HFF-Myc (cell line): ENCODE data around the gene ATG5.

Source experiments
- DNase-seq: peaks from one replicate; pipeline ENCODE4 v3.0.0-alpha.2; 2011; ENCODE audit warnings: low read depth; ENCODE audit errors: extremely low read depth
- H3K4me3 ChIP-seq: replicated peaks from 2 replicates; pipeline ENCODE4 v1.5.1; 2011; ENCODE audit warnings: low read depth, mild to moderate bottlenecking, control low read depth, low read length
- TF ChIP-seq, protein P1 (sequence below): IDR thresholded peaks from 2 replicates; pipeline ENCODE4 v1.5.1; 2012; ENCODE audit warnings: mild to moderate bottlenecking, low read depth, low read length, control low read depth; ENCODE audit errors: missing control alignments

Gene ATG5

DNA sequence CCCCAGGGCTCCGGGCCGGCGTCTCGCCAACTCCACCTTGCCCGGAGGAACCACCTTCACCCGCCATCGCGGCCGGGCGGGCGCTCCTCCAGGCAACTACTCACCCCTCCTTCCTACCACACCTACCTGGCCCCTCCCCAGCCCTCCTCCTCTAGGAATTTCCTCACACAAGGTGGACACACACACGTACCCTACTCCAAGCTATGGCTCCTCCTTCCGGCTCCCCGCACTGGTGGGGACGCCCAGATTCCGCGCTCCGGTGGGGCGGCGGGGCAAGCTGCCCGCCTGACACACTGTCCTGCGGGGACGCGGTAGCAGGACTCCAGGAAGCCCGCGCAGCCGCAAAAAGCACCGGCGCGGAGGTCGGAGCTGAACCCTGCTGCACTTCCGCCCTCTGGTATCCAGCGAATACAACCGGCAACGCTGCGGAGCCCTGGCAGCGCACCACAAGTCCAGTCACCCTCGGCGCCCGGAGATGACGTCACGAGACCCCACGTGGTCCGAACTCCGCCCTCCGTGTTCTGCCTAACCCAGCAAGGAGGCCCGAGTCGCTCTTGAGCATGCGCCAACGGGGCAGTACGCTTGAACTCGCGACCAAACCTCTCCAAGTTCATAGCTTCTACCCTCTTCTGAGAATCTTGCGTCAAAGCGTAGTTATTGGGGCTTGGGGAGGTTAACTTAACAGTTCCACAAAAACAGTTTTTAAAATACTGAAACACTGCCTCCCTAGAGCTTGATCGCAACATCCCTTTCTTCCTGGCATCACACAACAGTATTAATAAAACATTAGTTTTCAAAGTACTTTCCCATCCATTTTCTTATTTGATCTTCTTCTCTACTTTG, at the start of gene ATG5:
Gene ATG5, minus strand, starts transcription at position 425 of the 843 bp plus-strand sequence. CDS start 9,552 bp downstream, outside the sequence.
- TF ChIP-seq, protein P1, sequence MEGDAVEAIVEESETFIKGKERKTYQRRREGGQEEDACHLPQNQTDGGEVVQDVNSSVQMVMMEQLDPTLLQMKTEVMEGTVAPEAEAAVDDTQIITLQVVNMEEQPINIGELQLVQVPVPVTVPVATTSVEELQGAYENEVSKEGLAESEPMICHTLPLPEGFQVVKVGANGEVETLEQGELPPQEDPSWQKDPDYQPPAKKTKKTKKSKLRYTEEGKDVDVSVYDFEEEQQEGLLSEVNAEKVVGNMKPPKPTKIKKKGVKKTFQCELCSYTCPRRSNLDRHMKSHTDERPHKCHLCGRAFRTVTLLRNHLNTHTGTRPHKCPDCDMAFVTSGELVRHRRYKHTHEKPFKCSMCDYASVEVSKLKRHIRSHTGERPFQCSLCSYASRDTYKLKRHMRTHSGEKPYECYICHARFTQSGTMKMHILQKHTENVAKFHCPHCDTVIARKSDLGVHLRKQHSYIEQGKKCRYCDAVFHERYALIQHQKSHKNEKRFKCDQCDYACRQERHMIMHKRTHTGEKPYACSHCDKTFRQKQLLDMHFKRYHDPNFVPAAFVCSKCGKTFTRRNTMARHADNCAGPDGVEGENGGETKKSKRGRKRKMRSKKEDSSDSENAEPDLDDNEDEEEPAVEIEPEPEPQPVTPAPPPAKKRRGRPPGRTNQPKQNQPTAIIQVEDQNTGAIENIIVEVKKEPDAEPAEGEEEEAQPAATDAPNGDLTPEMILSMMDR: no peak
- DNase-seq: peak; percentile 97
- peak within 1 kb of the TSS; percentile 93 for H3K4me3 ChIP-seq

DNA sequence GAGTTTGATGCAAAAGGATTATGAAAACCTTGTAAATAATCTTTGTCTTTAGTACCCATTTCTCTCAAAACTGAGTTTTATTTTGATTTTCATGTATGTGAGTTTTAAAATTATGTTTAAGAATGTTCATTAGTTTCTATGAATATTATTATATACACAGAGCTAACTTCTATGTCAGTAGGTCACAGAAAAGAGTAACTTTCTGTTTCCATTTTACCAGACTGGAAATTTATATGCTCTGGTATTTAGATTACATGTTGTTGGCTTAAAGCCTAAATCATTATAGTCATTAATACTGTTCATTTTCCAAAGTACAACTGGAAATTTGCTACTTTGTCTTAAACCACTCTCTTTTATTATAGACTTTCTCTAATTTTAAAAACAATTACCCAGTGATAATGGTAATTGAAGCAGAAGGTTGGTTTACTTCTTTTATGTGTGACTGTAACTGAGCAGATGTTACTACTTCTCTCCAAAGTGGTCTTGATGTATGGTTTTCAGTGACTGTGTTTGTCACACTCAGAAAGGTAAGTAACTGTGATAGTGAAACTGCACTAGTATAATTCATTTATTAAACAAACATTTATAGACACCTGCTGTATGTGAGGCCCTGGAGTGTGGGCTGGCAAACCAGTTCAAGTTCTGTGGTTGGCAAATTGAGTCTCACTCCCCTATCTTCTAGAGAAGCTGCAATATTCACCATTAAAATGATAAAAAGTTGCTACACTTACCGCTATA, 48.1 kb upstream of the ATG5 start:
- DNase-seq: no peak
- H3K4me3 ChIP-seq: no peak overlapping the region
- TF ChIP-seq, protein P1: no peak

DNA sequence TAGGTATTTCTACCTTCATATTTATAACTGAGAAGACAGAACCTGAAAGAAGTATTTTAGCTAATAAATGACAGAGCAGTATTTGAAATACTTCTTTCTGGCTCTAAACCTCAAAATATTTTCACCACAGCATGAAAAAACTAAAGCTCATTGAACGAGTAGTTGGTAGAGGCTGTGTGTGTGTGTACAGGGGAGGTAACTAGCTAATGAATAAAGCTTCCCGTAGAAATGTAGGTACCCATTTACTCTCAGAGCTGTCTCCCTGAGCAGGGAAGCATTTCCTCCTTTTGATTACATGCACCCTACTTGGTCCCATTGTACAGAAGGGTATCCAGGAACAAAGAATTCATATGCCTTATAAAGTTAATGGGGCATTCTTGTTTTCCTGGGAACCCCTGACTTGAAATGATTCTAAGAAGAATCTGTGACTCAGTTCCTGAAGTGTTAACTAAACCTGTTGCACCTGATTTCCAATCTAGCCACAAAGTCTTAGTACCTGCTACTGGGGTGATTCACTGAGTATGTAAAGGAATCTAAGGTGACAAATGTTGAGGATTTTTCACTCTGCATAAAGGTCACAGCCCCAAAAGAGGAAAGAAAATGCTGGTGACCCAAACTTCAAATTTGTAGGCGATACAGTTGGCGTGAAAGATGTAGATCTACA, 47.4 kb upstream of the ATG5 start:
- H3K4me3 ChIP-seq: no peak overlapping the region
- DNase-seq: no peak

DNA sequence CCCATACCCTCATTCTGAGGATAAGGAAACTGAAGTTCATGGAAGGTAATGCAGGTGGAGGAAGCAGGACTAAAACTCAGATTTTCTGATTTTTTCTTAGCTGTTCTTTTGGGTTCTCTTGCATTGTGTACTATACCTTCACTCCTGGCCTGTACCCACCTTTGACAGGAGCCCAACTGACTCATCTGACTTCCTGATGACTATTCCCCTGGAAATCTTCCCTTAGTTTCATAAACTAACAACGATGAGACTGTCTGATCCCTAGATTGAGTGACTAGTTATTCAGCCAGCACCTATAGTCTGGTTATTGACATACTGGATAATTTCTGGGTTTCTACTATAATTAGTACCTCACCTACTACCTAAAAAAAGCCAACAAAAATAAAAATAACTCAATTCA, 45.1 kb upstream of the ATG5 start:
- H3K4me3 ChIP-seq: no peak overlapping the region
- no peak for DNase-seq
- TF ChIP-seq, protein P1: no peak

More for the DNA sequence above, 47.4 kb upstream of the ATG5 start:
- TF ChIP-seq, protein P1: no peak

DNA sequence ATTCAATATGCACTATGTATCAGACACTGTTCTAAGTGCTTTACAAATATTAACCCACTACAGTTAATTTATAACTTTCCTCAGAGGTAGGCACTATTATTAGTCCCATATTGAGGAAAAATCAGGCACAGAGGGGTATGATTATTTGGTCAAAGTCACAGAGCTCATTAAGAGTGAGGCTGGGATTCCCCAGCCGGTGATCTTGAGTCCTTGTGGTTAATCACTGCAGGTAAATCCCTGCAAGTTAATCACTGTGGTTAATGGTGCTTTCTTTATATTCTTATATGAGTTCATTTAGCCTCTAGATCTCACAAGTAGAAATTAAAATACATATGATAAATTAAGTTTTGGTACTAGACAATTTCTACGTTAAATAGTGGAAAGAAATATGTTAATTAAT, 44.2 kb upstream of the ATG5 start:
- TF ChIP-seq, protein P1: no peak
- DNase-seq: no peak
- no peak overlapping the region for H3K4me3 ChIP-seq

DNA sequence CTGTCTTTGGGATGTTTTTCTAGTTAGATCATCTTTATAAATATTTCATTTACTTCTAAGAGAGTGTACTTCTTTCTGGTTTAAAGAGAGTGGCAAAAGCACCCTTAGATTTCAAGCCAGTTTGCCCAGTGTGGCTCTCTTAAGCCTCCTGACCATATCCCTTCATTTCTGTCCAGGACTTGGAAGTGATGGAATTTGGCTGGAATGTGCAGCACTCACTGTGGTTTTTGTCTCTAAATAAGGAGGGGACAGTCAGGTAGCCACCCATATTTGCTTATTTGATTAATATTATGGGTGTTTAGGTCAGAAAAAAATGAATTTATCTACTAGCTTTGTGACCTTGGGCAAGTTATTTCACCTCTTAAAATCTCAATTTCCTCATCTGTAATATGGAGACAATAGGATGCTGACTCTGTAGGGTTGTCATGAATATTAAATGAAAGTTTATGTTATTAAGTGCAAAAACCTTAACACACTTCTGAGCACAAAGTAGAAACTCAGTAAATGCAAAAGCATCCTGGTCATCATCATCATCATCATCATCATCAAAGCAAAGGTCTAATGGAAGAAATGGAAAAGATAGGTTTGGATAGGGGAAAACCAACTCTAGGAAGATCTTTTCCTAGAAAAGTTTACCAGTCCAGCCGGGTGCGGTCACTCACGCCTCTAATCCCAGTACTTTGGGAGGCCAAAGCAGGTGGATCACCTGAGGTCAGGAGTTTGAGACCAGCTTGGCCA, 38.0 kb upstream of the ATG5 start:
- no peak for DNase-seq
- H3K4me3 ChIP-seq: no peak overlapping the region

More for the DNA sequence above, 38.0 kb upstream of the ATG5 start:
- TF ChIP-seq, protein P1: no peak
